Neural progenitor cell (in vitro differentiated cells): ENCODE measurements around the gene EDN2.

Experiments
- CTCF ChIP-seq: fragments of 200-600 bp; sonication (generic); IDR thresholded peaks from 2 replicates; pipeline ENCODE4 v1.5.1; 2017; ENCODE audit warnings: antibody characterized with exemption, mild to moderate bottlenecking
- EZH2 ChIP-seq: fragments of 200-600 bp; sonication (generic); IDR thresholded peaks from 2 replicates; pipeline ENCODE4 v1.6.1; 2017; ENCODE audit warnings: antibody characterized with exemption, mild to moderate bottlenecking, moderate library complexity
- EZH2phosphoT487 ChIP-seq: fragments of 200-600 bp; sonication (generic); IDR thresholded peaks from 2 replicates; pipeline ENCODE4 v1.6.1; 2017; ENCODE audit warnings: antibody characterized with exemption

DNA sequence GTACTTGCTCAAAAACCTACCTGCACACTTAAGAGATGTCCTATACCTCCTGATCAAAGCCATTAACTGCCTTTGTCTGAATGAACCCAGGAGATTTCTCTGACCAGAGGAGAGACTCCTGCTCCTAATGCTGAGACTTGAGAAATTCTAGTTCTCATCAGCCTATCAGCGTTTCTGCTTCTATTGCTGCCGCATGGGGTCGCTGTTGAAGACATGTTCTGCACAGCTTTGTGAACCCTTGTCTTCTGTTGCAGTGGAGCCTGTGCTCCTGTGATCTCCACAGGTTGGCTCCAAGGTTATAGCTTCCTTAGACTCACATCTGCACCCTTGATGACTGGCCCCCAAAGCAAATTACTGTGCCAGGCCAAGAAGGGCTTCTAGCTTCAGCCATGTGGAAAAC is 40.2 kb downstream of the EDN2 start:
- TF ChIP-seq EZH2phosphoT487 (no peak), CTCF (peak; percentile 39), EZH2 (no peak)
